Neuron (in vitro differentiated cells): ENCODE measurements around the gene UBE4A.
"Not testable (repeated sequence)": the region's sequence is repeated elsewhere in the genome, so short reads cannot be mapped to it uniquely, and the experiment has no call there.

Source experiments
- H2AFZ ChIP-seq: one replicate; pipeline ENCODE4 v1.6.1; 2013; ENCODE audit warnings: low read depth, mild to moderate bottlenecking, inconsistent platforms, low read length, moderate library complexity
- H3K27me3 ChIP-seq: one replicate; pipeline ENCODE4 v1.6.1; 2013; ENCODE audit warnings: low read length; ENCODE audit not compliant: insufficient read depth
- H3K36me3 ChIP-seq: one replicate; pipeline ENCODE4 v1.6.1; 2013; ENCODE audit warnings: low read length; ENCODE audit not compliant: insufficient read depth
- H3K4me1 ChIP-seq: one replicate; pipeline ENCODE4 v1.6.1; 2013; ENCODE audit warnings: low read length; ENCODE audit not compliant: insufficient read depth
- H3K4me3 ChIP-seq: 2 replicates; pipeline ENCODE4 v1.5.1; 2013; ENCODE audit warnings: mild to moderate bottlenecking, low read length, moderate library complexity
- H3K9me3 ChIP-seq: one replicate; pipeline ENCODE4 v1.6.1; 2013; ENCODE audit warnings: low read length

The UBE4A gene

DNA sequence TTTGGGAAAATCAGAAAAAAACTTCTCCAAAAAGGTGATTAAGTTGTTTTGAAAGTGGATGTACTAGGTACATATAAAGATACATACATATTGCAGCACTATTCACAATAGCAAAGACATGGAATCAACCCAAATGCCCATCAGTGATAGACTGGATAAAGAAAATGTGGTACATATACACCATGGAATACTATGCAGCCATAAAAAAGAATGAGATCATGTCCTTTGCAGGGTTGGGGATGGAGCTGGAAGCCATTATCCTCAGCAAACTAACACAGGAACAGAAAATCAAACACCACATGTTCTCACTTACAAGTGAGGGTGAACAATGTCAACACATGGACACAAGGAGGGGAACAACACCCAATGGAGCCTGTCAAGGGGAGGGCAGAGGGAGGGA, 57.5 kb downstream of the UBE4A start:
- not testable (repeated sequence) for H3K4me1 ChIP-seq, H3K9me3 ChIP-seq, H3K4me3 ChIP-seq, H2AFZ ChIP-seq, H3K27me3 ChIP-seq, H3K36me3 ChIP-seq

- Histone ChIP-seq H3K36me3 (peaks cover 3% of the 10 kb centered on the region), H3K9me3 (no peaks in the 10 kb centered on the region)
Observed at GRCh38 chr11:118417801-118418200, 58.4 kb downstream of the UBE4A start.

DNA sequence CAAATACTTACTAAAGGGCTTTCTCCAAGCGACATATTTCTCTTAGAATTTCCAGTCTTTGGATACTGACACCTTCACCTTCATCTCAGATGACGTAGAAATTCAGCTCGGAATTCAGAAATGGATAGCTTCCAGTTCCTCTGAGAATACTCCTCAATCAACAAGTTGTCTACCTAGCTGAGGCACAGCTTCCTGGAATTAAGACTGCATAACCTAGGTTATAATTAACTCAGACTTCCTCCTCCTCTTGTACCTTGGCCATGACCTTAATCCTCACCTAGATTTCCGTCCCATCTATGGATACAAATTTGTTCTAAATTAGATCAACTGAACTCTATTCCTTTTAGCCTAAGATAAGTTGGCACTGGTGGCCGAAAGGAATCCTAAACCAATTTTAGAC, 59.4 kb downstream of the UBE4A start:
- no peaks in the 10 kb centered on the region for H3K27me3 ChIP-seq
- no peaks in the 10 kb centered on the region for H3K9me3 ChIP-seq
- no peak overlapping the region for H3K4me3 ChIP-seq
- no peaks in the 10 kb centered on the region for H3K4me1 ChIP-seq
- H3K36me3 ChIP-seq = peaks cover 3% of the 10 kb centered on the region
- H2AFZ ChIP-seq = no peak overlapping the region

More at GRCh38 chr11:118417801-118418200, 58.4 kb downstream of the UBE4A start:
- Histone ChIP-seq H3K4me3 (no peak overlapping the region), H2AFZ (no peak overlapping the region), H3K27me3 (no peaks in the 10 kb centered on the region), H3K4me1 (no peaks in the 10 kb centered on the region)

GRCh38 chr11:118427707-118428106, 68.3 kb downstream of the UBE4A start:
- Histone ChIP-seq H3K36me3 (no peaks in the 10 kb centered on the region), H3K27me3 (no peaks in the 10 kb centered on the region), H3K9me3 (no peaks in the 10 kb centered on the region), H2AFZ (no peak overlapping the region), H3K4me1 (no peaks in the 10 kb centered on the region), H3K4me3 (no peak overlapping the region)

- Histone ChIP-seq H3K27me3 (no peaks in the 10 kb centered on the region), H3K4me3 (no peak overlapping the region), H3K9me3 (no peaks in the 10 kb centered on the region), H3K36me3 (no peaks in the 10 kb centered on the region), H2AFZ (no peak overlapping the region), H3K4me1 (peaks cover 6% of the 10 kb centered on the region)
Observed at GRCh38 chr11:118430956-118431355, 71.6 kb downstream of the UBE4A start.

DNA sequence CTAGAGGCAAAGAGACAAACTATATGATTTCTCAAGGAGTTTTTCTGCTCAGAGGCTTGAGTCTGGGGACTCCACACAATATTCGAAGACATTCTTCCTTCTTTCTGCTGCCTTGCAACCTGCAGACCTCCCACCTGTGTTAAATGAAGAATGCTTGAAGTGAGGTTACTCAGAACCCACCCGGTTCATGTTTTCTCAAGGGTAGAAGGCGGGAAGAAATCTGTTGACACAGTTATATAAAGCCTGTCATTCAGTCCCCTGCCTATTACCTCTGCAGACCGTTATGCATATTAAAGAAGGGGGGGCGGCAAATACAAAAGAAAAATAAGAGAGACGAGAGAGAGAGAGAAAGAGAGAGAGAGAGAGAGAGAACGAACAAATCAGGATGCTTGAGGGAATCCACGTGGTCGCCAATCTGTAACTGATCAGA, 74.7 kb downstream of the UBE4A start:
- Histone ChIP-seq H3K4me3 (peak overlapping the region; percentile 64), H3K36me3 (no peaks in the 10 kb centered on the region), H2AFZ (peak overlapping the region; percentile 75), H3K27me3 (no peaks in the 10 kb centered on the region), H3K9me3 (no peaks in the 10 kb centered on the region), H3K4me1 (peaks cover 18% of the 10 kb centered on the region)

DNA sequence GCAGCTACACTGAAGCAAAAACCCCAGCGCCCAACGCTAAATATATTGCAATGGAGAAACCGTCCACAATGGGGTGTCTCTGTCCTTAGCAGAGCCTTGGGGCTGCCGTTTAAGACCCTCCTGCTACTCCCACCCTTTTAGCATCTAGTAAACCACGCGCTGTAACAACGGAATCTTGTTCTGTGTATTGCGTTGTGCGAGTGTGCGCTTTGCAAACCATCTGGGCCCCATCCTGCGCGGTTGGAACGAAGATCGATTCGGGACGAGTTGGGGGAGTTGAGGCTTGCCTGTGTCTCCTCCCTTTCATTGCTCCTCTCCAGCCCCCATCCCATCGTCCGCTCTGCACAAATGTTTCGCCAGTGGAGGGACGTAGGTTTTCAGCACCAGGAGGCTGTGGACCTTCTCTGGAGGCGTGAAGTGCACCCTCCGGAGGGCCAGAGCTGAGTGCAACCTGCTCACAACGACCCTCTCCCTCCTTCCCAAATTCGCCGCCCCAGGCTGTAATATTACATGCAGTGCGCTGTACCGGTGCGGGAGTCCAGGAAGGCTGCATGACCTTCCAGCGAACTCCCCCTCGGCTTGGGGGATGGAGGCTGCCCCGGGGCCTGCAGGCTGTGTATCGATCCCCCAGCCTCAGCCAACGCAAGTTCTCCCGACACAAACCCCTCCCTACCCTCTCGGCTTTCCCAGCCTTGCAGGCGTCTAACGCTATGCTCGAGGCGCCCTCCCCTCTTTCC, 75.3 kb downstream of the UBE4A start:
- peak overlapping the region; percentile 64 for H3K4me3 ChIP-seq

GRCh38 chr11:118435290-118435892, 76.0 kb downstream of the UBE4A start:
- H2AFZ ChIP-seq = peak overlapping the region; percentile 75
- peaks cover 30% of the 10 kb centered on the region for H3K4me1 ChIP-seq
- no peaks in the 10 kb centered on the region for H3K9me3 ChIP-seq
- H3K27me3 ChIP-seq = no peaks in the 10 kb centered on the region
- H3K36me3 ChIP-seq = peaks cover 6% of the 10 kb centered on the region
- H3K4me3 ChIP-seq = peak overlapping the region; percentile 64

More for the DNA sequence above, 75.3 kb downstream of the UBE4A start:
- Histone ChIP-seq H3K9me3 (no peaks in the 10 kb centered on the region), H2AFZ (peak overlapping the region; percentile 75), H3K27me3 (no peaks in the 10 kb centered on the region), H3K36me3 (no peaks in the 10 kb centered on the region), H3K4me1 (peaks cover 24% of the 10 kb centered on the region)

GRCh38 chr11:118435893-118436624, 76.7 kb downstream of the UBE4A start, which contains the start of gene KMT2A:
Gene KMT2A (plus strand): TSS chr11:118436492. CDS start chr11:118436513, 21 bp downstream.
- H3K4me1 ChIP-seq = peaks cover 34% of the 10 kb centered on the region
- H3K9me3 ChIP-seq = no peaks in the 10 kb centered on the region
- peak within 1 kb of the TSS; percentile 94 for H3K4me3 ChIP-seq
- peak within 1 kb of the TSS; percentile 75 for H2AFZ ChIP-seq
- no peaks in the 10 kb centered on the region for H3K27me3 ChIP-seq
- H3K36me3 ChIP-seq = peaks cover 6% of the 10 kb centered on the region

- Histone ChIP-seq H3K27me3 (no peaks in the 10 kb centered on the region), H3K36me3 (peaks cover 8% of the 10 kb centered on the region), H3K4me1 (peaks cover 35% of the 10 kb centered on the region), H3K9me3 (no peaks in the 10 kb centered on the region), H2AFZ (no peak overlapping the region), H3K4me3 (peak overlapping the region; percentile 94)
Observed at GRCh38 chr11:118436639-118437207, 77.3 kb downstream of the UBE4A start.

GRCh38 chr11:118437208-118438125, 78.1 kb downstream of the UBE4A start:
- H2AFZ ChIP-seq = no peak overlapping the region
- peaks cover 12% of the 10 kb centered on the region for H3K36me3 ChIP-seq
- H3K4me1 ChIP-seq = peaks cover 40% of the 10 kb centered on the region
- H3K4me3 ChIP-seq = peak overlapping the region; percentile 94
- no peaks in the 10 kb centered on the region for H3K9me3 ChIP-seq
- no peaks in the 10 kb centered on the region for H3K27me3 ChIP-seq

DNA sequence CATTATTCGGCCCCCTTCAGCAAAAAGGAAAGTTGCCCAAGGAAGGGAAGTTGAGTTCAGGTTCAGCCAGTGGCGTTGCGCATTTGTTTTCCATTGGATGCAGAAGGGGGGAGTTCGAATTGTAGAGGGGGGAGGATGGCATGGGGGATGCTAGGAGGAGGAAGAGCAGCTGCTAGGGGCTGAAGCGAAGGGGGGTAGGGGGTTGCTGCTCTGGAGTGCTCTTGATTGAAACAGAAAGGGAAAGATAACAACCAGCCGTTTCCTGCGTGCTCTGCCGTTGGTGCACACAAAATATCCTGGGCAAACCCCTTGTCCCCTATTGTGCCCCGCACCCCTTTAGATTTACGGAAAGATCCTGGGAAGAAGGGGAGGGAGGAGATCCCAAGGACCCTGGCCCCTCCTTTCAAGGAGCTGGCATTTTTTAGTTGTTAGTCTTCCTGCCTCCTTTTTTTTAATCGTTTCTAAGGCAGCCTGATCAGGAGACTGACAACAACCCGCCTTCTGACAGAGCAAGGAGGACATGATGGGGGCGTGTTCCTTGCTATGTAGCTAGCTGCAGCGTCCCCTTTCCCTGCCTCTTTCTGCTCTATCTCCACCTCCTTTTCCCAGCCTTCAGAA, 79.0 kb downstream of the UBE4A start:
- Histone ChIP-seq H3K4me3 (peak overlapping the region; percentile 94), H3K4me1 (peaks cover 43% of the 10 kb centered on the region)

More for the DNA sequence above, 79.0 kb downstream of the UBE4A start:
- no peaks in the 10 kb centered on the region for H3K9me3 ChIP-seq
- peaks cover 12% of the 10 kb centered on the region for H3K36me3 ChIP-seq
- H3K27me3 ChIP-seq = no peaks in the 10 kb centered on the region
- no peak overlapping the region for H2AFZ ChIP-seq
